SHP77 treated with DMSO at 0.1 percent for 48 hours (cell line): ENCODE measurements around the gene ZNF391.
"Not testable (repeated sequence)": the region's sequence is repeated elsewhere in the genome, so short reads cannot be mapped to it uniquely, and the experiment has no call there.

Experiments
- DNase-seq: peaks from one replicate; lab custom pipeline; 2025; lab: John Stamatoyannopoulos, UW

ZNF391 gene

GRCh38 chr6:27422651-27423332, 34.2 kb downstream of the ZNF391 start:
- DNase-seq: no peak

GRCh38 chr6:27424851-27425250, 36.3 kb downstream of the ZNF391 start:
- DNase-seq: not testable (repeated sequence)

- DNase-seq: no peak
Observed at GRCh38 chr6:27426045-27426620, 37.6 kb downstream of the ZNF391 start.

- DNase-seq: no peak
Observed at GRCh38 chr6:27428502-27428901, 39.9 kb downstream of the ZNF391 start.

- no peak for DNase-seq
Observed at GRCh38 chr6:27428966-27429365, 40.4 kb downstream of the ZNF391 start.

- DNase-seq: no peak
Observed at GRCh38 chr6:27433714-27434113, 45.2 kb downstream of the ZNF391 start.

- DNase-seq: no peak
Observed at GRCh38 chr6:27439371-27439770, 50.8 kb downstream of the ZNF391 start.

- DNase-seq: no peak
Observed at GRCh38 chr6:27441001-27441400, 52.4 kb downstream of the ZNF391 start.

- no peak for DNase-seq
Observed at GRCh38 chr6:27442932-27443331, 54.4 kb downstream of the ZNF391 start.

- no peak for DNase-seq
Observed at GRCh38 chr6:27448456-27448855, 59.9 kb downstream of the ZNF391 start.

GRCh38 chr6:27451660-27452390, 63.3 kb downstream of the ZNF391 start:
- DNase-seq: no peak

- DNase-seq: no peak
Observed at GRCh38 chr6:27452496-27452897, 63.9 kb downstream of the ZNF391 start.
